Transverse colon (tissue), 4 donors: ENCODE measurements around the gene NTN5. TPM values are rescaled to one million over a fixed set of nuclear protein-coding genes. Genes with fewer than 3 reads are reported as not detected.

Experiments
- DNase-seq: peaks from one replicate; pipeline ENCODE4 v3.0.0-alpha.2; 2019
- H3K27ac ChIP-seq, 4 donors: fragments of 200-600 bp; sonication (generic); 2 replicates each; pipeline ENCODE4 v1.5.1; 2016 to 2018; ENCODE audit warnings: inconsistent platforms in 4 of 4
- H3K27me3 ChIP-seq: fragments of 200-600 bp; sonication (generic); 2 replicates; pipeline ENCODE4 v1.5.1; 2017; ENCODE audit warnings: inconsistent platforms
- H3K36me3 ChIP-seq, 4 donors: fragments of 200-600 bp; sonication (generic); 2 replicates each; pipeline ENCODE4 v1.5.1; 2017 to 2019; ENCODE audit warnings: inconsistent platforms in 4 of 4
- H3K4me1 ChIP-seq, 4 donors: fragments of 200-600 bp; sonication (generic); 2 replicates each; pipeline ENCODE4 v1.5.1; 2017 to 2020; ENCODE audit warnings: inconsistent platforms in 4 of 4
- H3K4me3 ChIP-seq, 4 donors: fragments of 200-600 bp; sonication (generic); 1 replicate in 1 of 4; 2 replicates in 3 of 4; pipeline versions ENCODE4 v1.5.1 to v1.6.1; 2017 to 2019; ENCODE audit warnings: inconsistent platforms in 4 of 4
- H3K9me3 ChIP-seq, 2 donors: fragments of 200-600 bp; sonication (generic); 2 replicates each; pipeline ENCODE4 v1.5.1; 2017 to 2019; ENCODE audit warnings: inconsistent platforms in 2 of 2
- EP300 ChIP-seq: sonication (generic); formaldehyde crosslinking; IDR thresholded peaks from one replicate; pipeline ENCODE4 v1.6.1; 2017; ENCODE audit warnings: antibody characterized with exemption, low read depth
- POLR2A ChIP-seq: fragments of 450-650 bp; IDR thresholded peaks from one replicate; pipeline ENCODE4 v1.6.1; 2016; ENCODE audit warnings: antibody characterized with exemption, mild to moderate bottlenecking, moderate library complexity
- POLR2AphosphoS5 ChIP-seq, 3 donors: sonication (generic); formaldehyde crosslinking; IDR thresholded peaks; one replicate each; pipeline ENCODE4 v1.6.1; 2016; ENCODE audit warnings: antibody characterized with exemption in 3 of 3
- WGBS, 2 donors: methylation state at CpG; one replicate each; pipeline ENCODE4 v1.1.5; 2018; ENCODE audit warnings: low coverage in 1 of 2; 5-methylcytosine and 5-hydroxymethylcytosine counted together
- in situ Hi-C, 4 donors: fragments of 200-750 bp; cut with MboI; loops; one replicate each; pipeline versions ENCODE4 v1.15.0 to v1.15.1; 2017; ENCODE audit warnings: low sequenced_read_pairs in 3 of 4, low pct_ligation_motif_present in 1 of 4, low pct_unique_long_range_greater_than_20kb in 1 of 4
- intact Hi-C: fragments of 100-400 bp; cut with DNase I; formaldehyde crosslinking; loops from one replicate; pipeline ENCODE4 v1.15.1; 2023; ENCODE audit warnings: low total_unique reads
- total RNA-seq, 4 donors: library from RNA; depleted of rRNA; stranded (reverse); fragments of >200 nt; gene quantifications; one replicate each; pipeline ENCODE4 v1.1.0, GENCODE V29; 2016
- TF ChIP-seq, protein P1 (sequence below), 5 experiments: fragments of 200-600 bp in 3 of 5; fragments of 450-650 bp in 2 of 5; sonication (generic) in 3 of 5; IDR thresholded peaks; 1 replicate in 2 of 5; 2 replicates in 3 of 5; pipeline ENCODE4 v1.5.1; 2016 to 2017; ENCODE audit warnings: antibody characterized with exemption in 5 of 5, inconsistent platforms in 3 of 5, mild to moderate bottlenecking in 2 of 5, moderate library complexity in 1 of 5

NTN5 gene
- total RNA-seq, 4 donors from 2014 or later = 0.41 to 1.1 TPM; not detected in 2

DNA sequence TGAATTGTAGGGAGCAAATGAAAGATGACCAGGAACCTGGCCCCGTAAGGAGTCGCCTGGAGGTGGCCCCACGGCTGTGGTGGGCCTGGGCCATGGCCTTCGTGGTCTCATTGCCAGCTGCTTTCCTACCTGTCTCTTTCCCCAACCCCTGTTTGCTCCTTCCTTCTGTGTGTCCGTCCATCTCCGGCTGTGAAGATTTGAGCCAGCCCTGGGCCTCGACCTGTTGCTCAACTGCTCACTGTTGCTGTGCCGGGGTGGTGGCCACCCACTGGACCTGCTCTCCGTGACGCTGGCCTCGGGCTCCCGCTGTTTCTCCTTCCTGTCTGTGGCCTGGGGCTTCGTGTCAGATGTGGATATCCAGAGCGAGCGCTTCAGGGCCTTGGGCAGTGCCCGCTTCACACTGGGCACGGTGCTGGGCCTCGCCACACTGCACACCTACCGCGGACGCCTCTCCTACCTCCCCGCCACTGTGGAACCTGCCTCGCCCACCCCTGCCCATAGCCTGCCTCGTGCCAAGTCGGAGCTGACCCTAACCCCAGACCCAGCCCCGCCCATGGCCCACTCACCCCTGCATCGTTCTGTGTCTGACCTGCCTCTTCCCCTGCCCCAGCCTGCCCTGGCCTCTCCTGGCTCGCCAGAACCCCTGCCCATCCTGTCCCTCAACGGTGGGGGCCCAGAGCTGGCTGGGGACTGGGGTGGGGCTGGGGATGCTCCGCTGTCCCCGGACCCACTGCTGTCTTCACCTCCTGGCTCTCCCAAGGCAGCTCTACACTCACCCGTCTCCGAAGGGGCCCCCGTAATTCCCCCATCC lies 44.1 kb downstream of the NTN5 start:
- TF ChIP-seq EP300 (no peak), POLR2AphosphoS5 (IDR thresholded peaks at IDR 0.05) (no peak)
- TF ChIP-seq, protein P1, sequence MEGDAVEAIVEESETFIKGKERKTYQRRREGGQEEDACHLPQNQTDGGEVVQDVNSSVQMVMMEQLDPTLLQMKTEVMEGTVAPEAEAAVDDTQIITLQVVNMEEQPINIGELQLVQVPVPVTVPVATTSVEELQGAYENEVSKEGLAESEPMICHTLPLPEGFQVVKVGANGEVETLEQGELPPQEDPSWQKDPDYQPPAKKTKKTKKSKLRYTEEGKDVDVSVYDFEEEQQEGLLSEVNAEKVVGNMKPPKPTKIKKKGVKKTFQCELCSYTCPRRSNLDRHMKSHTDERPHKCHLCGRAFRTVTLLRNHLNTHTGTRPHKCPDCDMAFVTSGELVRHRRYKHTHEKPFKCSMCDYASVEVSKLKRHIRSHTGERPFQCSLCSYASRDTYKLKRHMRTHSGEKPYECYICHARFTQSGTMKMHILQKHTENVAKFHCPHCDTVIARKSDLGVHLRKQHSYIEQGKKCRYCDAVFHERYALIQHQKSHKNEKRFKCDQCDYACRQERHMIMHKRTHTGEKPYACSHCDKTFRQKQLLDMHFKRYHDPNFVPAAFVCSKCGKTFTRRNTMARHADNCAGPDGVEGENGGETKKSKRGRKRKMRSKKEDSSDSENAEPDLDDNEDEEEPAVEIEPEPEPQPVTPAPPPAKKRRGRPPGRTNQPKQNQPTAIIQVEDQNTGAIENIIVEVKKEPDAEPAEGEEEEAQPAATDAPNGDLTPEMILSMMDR (IDR thresholded peaks at IDR 0.05) = no peak
- in situ Hi-C loops (no loop called here), intact Hi-C loops (no loop called here)
- peak overlapping the region; percentile 90 to 94 (median 92) for H3K27ac ChIP-seq
- DNase-seq = peak; percentile 19
- H3K36me3 ChIP-seq = no peaks in the 10 kb centered on the region
- no peaks in the 10 kb centered on the region for H3K9me3 ChIP-seq
- H3K27me3 ChIP-seq = no peaks in the 10 kb centered on the region
- no peak overlapping the region for H3K4me3 ChIP-seq
- WGBS, 2 donors = 0 to 84% methylated on average over 1 to 34 of the region's 34 CpGs
- peaks cover 30 to 85% (median 71%) of the 10 kb centered on the region in 4 donors for H3K4me1 ChIP-seq

DNA sequence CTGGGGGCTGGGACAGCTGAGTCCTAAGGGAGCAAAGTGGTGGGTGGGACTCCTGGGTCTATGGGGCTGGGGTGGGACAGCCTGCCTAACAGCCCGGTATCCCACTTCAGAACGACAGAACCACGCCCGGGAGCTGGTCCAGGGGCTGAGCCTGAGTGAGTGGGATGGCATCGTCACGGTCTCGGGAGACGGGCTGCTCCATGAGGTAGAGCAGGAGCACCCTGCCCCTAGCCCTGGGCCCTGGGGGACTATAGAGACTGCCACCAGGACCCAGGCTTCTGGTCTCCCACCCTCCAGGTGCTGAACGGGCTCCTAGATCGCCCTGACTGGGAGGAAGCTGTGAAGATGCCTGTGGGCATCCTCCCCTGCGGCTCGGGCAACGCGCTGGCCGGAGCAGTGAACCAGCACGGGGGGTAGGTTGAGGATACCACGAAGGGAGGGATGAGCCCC lies 44.9 kb downstream of the NTN5 start:
- in situ Hi-C loops (no loop called here), intact Hi-C loops (no loop called here)
- 81% methylated on average over 15 of the region's 17 CpGs; no CpG with 5 or more reads in 1 of the 2 donors for WGBS, 2 donors
- TF ChIP-seq, protein P1 (IDR thresholded peaks at IDR 0.05) = no peak
- TF ChIP-seq POLR2AphosphoS5 (IDR thresholded peaks at IDR 0.05) (no peak), EP300 (no peak), POLR2A (no peak)
- Histone ChIP-seq H3K36me3 (no peaks in the 10 kb centered on the region), H3K27ac (peak overlapping the region; percentile 76 to 94 (median 92)), H3K4me1 (peaks cover 28 to 85% (median 69%) of the 10 kb centered on the region in 4 donors), H3K9me3 (no peaks in the 10 kb centered on the region), H3K27me3 (no peaks in the 10 kb centered on the region), H3K4me3 (no peak overlapping the region)
- no peak for DNase-seq

DNA sequence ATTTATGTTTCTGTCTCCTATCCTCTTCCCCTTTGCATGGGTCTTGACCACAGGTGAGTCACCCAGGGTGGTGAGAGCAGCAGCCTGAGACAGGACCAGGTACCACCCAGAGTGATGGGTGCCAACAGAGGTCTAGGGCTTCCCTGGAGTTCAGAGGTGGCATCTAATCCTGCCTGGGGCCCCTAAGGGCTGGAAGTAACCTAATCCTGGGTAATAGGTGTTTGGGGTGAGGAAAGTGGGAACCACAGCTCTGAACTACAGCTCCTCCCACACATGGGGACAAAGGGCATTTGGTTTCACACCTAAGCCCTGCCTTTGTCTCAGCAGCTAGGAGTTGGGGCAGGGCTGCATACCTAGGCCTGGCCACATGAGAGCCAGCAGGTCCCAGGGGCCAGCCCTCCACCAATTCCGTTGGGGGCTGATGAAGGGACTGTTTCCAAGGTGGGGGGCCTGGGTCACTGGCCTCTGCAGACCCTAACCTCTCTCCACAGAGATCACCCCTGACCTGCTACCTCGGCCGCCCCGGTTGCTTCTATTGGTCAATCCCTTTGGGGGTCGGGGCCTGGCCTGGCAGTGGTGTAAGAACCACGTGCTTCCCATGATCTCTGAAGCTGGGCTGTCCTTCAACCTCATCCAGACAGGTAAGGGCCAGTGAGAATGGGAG lies 45.5 kb downstream of the NTN5 start:
- DNase-seq = peak; percentile 73
- in situ Hi-C loops = no loop called here
- no peak overlapping the region for H3K4me3 ChIP-seq

More for the DNA sequence above, 45.5 kb downstream of the NTN5 start:
- Histone ChIP-seq H3K27me3 (no peaks in the 10 kb centered on the region), H3K36me3 (no peaks in the 10 kb centered on the region), H3K9me3 (no peaks in the 10 kb centered on the region), H3K4me1 (peaks cover 26 to 82% (median 64%) of the 10 kb centered on the region in 4 donors), H3K27ac (peak overlapping the region; percentile 76 to 94 (median 92))
- no peak for TF ChIP-seq EP300
- TF ChIP-seq POLR2AphosphoS5 (IDR thresholded peaks at IDR 0.05) = peak in 2 of 3 donors; percentile 73 to 74
- TF ChIP-seq POLR2A = peak; percentile 53
- TF ChIP-seq, protein P1 (IDR thresholded peaks at IDR 0.05) = peak in 1 of 5 experiments; percentile 21
- 62% methylated on average over 6 of the region's 6 CpGs; no CpG with 5 or more reads in 1 of the 2 donors for whole genome bisulfite sequencing, 2 donors
- intact Hi-C loops = no loop called here
